ENCODE results near the gene GGTLC1.

GRCh38 chr20:23998844-23999243 lies 10.3 kb upstream of the GGTLC1 start:
- TF ChIP-seq CTCF (conservative IDR thresholded peaks at IDR 0.05; ENCODE audit: low read depth in 2 of 2) (no peak), JUNB (IDR thresholded peaks at IDR 0.05; ENCODE audit: unreplicated experiment) (no peak), POLR2AphosphoS5 (IDR thresholded peaks at IDR 0.05; ENCODE audit: low read depth) (no peak), ZNF114 (CRISPR knock-in tag; IDR thresholded peaks at IDR 0.05) (no peak), EZH2 (IDR thresholded peaks at IDR 0.05; ENCODE audit: low read depth, unreplicated experiment) (no peak), CREB1 (CRISPR knock-in tag; IDR thresholded peaks at IDR 0.05; ENCODE audit: low read depth) (no peak), NANOG (IDR thresholded peaks at IDR 0.05; ENCODE audit: borderline replicate concordance) (no peak), EZH2phosphoT487 (IDR thresholded peaks at IDR 0.05; ENCODE audit: unreplicated experiment) (no peak)
